Lower lobe of right lung (tissue), 2 donors: Measurements from ENCODE around the gene PIGS. TPM values are rescaled to one million over a fixed set of nuclear protein-coding genes. Genes with fewer than 3 reads are reported as not detected.
A peak's percentile ranks its signal among the peaks of the same experiment; 100 is the strongest.

Source experiments
- ATAC-seq, 2 donors: fragments of 200-7000 bp; cut with Tn5 transposase; one replicate each; pipeline ENCODE4 v1.9.1; 2020 to 2022; ENCODE audit warnings: mild to moderate bottlenecking in 2 of 2, moderate library complexity in 2 of 2
- DNase-seq: peaks from one replicate; pipeline ENCODE4 v3.0.0-alpha.2; 2020
- H3K27ac ChIP-seq: fragments of 200-600 bp; one replicate; pipeline ENCODE4 v1.8.0; 2022
- H3K27me3 ChIP-seq: fragments of 200-600 bp; one replicate; pipeline ENCODE4 v1.8.0; 2022; ENCODE audit warnings: low read depth
- H3K36me3 ChIP-seq: fragments of 200-600 bp; one replicate; pipeline ENCODE4 v1.8.0; 2022; ENCODE audit warnings: mild to moderate bottlenecking
- H3K4me1 ChIP-seq: fragments of 200-600 bp; one replicate; pipeline ENCODE4 v1.8.0; 2022
- H3K4me3 ChIP-seq: fragments of 200-600 bp; one replicate; pipeline ENCODE4 v1.8.0; 2022; ENCODE audit warnings: mild to moderate bottlenecking
- H3K9me3 ChIP-seq: fragments of 200-600 bp; one replicate; pipeline ENCODE4 v1.8.0; 2022
- CTCF ChIP-seq: fragments of 200-600 bp; IDR thresholded peaks from one replicate; pipeline ENCODE4 v1.8.0; 2022; ENCODE audit warnings: antibody characterized with exemption, mild to moderate bottlenecking
- intact Hi-C: fragments of 100-400 bp; cut with DNase I; formaldehyde crosslinking; loops from one replicate; pipeline ENCODE4 v1.11.0; 2022
- total RNA-seq: library from RNA; stranded (reverse); fragmentation: NEBNext Ultra II Directional; extraction: Animal tissue kit (Norgen Biotek cat#: 25700); gene quantifications from one replicate; pipeline ENCODE4 v1.2.1, GENCODE V29; 2021
- donor health status: DM: no; HTN: yes; CAD: no; lungs with severe emphysema.

The PIGS gene
- total RNA-seq, 1 donor from 2014 or later: 45.3 TPM

GRCh38 chr17:28554565-28554964, 16.8 kb downstream of the PIGS start:
- H3K9me3 ChIP-seq: no peaks in the 10 kb centered on the region
- intact Hi-C loops: no loop called here
- DNase-seq (no peak), ATAC-seq (no peak)
- H3K36me3 ChIP-seq: peaks cover 61% of the 10 kb centered on the region
- peaks cover 30% of the 10 kb centered on the region for H3K4me1 ChIP-seq
- H3K4me3 ChIP-seq: no peak overlapping the region
- TF ChIP-seq CTCF: no peak
- no peak overlapping the region for H3K27ac ChIP-seq
- H3K27me3 ChIP-seq: no peaks in the 10 kb centered on the region

DNA sequence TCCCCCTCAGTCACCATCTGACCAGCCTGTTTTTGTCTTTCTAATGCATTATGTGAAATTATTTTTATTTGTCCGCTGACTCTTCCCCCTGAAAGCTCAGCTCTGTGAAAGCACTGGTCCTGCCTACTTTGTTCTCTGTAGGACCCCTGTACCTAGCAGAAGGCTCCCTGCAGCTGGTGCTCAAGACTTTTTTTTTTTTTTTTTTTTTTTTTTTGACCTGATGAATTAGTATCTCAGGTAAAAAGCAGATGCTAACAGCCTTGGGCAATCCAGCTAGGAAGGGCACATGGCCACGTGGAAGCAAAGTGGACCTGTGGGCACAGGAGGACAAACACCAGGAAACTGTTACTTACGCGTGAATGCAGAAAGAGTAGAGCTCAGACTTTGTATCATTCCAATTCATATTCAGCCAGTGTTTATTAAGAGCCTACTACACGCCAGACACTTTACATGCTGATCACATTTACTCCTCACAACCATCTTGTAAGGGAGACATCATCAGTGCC, 18.3 kb downstream of the PIGS start:
- Histone ChIP-seq H3K4me1 (peaks cover 40% of the 10 kb centered on the region), H3K9me3 (no peaks in the 10 kb centered on the region), H3K36me3 (peaks cover 46% of the 10 kb centered on the region), H3K27ac (no peak overlapping the region), H3K27me3 (no peaks in the 10 kb centered on the region), H3K4me3 (peak overlapping the region; percentile 87)
- ATAC-seq (no peak), DNase-seq (no peak)
- intact Hi-C loops: no loop called here
- TF ChIP-seq CTCF: no peak

DNA sequence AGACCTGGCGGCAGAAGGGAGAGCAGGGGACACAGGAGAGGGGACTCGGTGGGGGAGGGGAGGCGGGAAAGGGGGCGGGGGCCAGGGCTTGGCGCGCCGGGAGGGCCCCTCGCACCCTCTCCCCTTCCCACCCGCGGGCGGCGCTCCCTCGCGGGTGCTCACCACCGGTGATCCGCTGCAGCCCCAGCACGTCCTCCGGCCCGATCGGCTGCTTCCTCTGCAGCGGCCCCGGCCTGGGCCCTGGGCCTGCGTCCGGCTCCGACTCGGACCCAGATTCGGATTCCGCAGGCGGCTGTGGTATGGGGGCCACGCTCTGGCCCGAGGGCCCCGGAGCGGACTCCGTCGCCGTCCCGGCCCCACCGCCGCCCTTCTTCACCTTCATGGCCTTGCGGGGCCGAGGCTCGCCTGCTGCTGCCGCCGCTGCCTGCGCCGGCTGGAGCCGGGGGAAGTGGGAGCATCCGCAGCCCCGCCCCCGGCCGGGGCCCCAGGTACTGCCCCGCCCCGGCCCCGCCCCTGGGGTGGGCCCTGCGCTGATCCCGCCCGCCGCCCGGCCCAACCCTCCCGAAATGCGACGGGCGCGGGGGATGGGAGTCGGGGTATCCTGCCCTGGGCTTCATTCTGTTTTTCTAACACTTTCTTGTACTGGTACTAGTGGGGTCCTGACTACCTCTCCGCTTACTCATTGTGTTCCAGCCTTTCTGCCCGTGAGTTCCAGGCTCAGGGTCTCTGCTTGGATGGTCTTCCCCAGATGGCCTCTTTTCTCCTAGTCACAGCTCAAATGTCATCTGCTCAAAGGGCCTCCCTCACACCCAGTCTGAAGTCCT, 18.9 kb downstream of the PIGS start, which contains the start of gene UNC119:
Gene UNC119 (minus strand): TSS at position 449 of the 824 bp plus-strand sequence. CDS start 67 bp downstream, at position 382.
- H3K4me3 ChIP-seq: peak within 1 kb of the TSS; percentile 87
- intact Hi-C loops: no loop called here
- DNase-seq (peak; percentile 88), ATAC-seq (peak; percentile 94 to 96)
- H3K4me1 ChIP-seq: peaks cover 43% of the 10 kb centered on the region
- peak within 1 kb of the TSS; percentile 71 for H3K27ac ChIP-seq
- H3K36me3 ChIP-seq: peaks cover 41% of the 10 kb centered on the region
- H3K27me3 ChIP-seq: no peaks in the 10 kb centered on the region
- no peaks in the 10 kb centered on the region for H3K9me3 ChIP-seq
- no peak for TF ChIP-seq CTCF

GRCh38 chr17:28551421-28552175, 19.7 kb downstream of the PIGS start:
- peak overlapping the region; percentile 87 for H3K4me3 ChIP-seq

More at GRCh38 chr17:28551421-28552175, 19.7 kb downstream of the PIGS start:
- intact Hi-C loops: no loop called here
- Histone ChIP-seq H3K4me1 (peaks cover 43% of the 10 kb centered on the region), H3K27ac (peak overlapping the region; percentile 71), H3K27me3 (no peaks in the 10 kb centered on the region), H3K36me3 (peaks cover 41% of the 10 kb centered on the region), H3K9me3 (no peaks in the 10 kb centered on the region)
- no peak for DNase-seq
- no peak for TF ChIP-seq CTCF
- ATAC-seq: peak; percentile 2 to 11
